GM06990 (cell line): ENCODE data around the gene HS6ST2.

Source experiments
- DNase-seq: peaks from one replicate; pipeline ENCODE4 v3.0.0-alpha.2; 2011; ENCODE audit not compliant: insufficient read length; ENCODE audit errors: extremely low read depth
- H3K27me3 ChIP-seq: replicated peaks from 2 replicates; pipeline ENCODE4 v1.6.0; 2011; ENCODE audit warnings: low read length; ENCODE audit not compliant: control insufficient read depth, insufficient read depth
- H3K36me3 ChIP-seq: 2 replicates; pipeline ENCODE4 v1.5.1; 2011; ENCODE audit warnings: low read length; ENCODE audit not compliant: control insufficient read depth, insufficient read depth
- H3K4me3 ChIP-seq: replicated peaks from 2 replicates; pipeline ENCODE4 v1.5.1; 2011; ENCODE audit warnings: low read depth, mild to moderate bottlenecking, control low read depth, low read length
- TF ChIP-seq, protein P1 (sequence below): IDR thresholded peaks from 2 replicates; pipeline ENCODE4 v1.5.1; 2011; ENCODE audit warnings: low read length, control low read depth, mild to moderate bottlenecking, inconsistent platforms; ENCODE audit not compliant: insufficient read depth, poor library complexity, severe bottlenecking

HS6ST2 gene

DNA sequence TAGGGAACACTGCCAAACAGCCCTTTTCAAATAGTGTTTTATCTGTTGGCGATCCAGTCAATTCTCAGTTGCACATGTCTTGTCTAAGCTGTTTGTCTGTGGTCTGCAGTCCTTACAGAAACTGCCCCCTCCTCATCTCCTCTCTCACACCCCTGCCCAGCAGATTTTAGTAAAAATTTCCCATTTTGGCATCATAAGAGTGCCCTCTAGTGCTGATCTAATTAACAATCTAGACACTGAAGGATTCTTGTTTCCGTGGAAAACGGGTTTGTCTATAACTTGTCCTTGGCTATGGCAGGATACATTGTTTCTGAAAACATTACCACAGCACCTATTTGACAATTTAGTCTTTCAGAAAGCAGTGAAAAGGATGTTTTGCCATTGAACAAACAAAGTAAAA is 242.4 kb downstream of the HS6ST2 start:
- no peak overlapping the region for H3K4me3 ChIP-seq
- no peak for DNase-seq
- TF ChIP-seq, protein P1, sequence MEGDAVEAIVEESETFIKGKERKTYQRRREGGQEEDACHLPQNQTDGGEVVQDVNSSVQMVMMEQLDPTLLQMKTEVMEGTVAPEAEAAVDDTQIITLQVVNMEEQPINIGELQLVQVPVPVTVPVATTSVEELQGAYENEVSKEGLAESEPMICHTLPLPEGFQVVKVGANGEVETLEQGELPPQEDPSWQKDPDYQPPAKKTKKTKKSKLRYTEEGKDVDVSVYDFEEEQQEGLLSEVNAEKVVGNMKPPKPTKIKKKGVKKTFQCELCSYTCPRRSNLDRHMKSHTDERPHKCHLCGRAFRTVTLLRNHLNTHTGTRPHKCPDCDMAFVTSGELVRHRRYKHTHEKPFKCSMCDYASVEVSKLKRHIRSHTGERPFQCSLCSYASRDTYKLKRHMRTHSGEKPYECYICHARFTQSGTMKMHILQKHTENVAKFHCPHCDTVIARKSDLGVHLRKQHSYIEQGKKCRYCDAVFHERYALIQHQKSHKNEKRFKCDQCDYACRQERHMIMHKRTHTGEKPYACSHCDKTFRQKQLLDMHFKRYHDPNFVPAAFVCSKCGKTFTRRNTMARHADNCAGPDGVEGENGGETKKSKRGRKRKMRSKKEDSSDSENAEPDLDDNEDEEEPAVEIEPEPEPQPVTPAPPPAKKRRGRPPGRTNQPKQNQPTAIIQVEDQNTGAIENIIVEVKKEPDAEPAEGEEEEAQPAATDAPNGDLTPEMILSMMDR, result peak; percentile 37
- no peaks in the 10 kb centered on the region for H3K36me3 ChIP-seq
- no peaks in the 10 kb centered on the region for H3K27me3 ChIP-seq

DNA sequence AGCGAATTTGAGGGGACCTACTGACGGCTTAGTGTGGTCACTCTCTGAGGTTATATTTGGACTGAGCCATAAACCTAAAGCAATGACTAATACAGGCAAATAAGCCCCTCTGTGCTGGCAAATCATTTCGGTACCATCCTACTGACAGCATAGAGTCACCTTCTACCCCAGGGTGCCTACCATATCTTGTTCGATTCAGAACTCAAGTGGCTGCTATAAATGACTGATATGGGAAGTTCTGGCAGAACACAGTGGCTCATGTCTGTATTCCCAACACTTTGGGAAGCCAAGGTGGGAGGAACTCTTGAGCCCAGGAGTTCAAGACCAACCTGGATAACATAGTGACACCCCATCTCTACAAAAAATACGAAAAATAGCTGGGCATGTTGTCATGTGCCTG is 243.5 kb downstream of the HS6ST2 start:
- H3K27me3 ChIP-seq, result no peaks in the 10 kb centered on the region
- TF ChIP-seq, protein P1, result no peak
- no peak for DNase-seq
- no peaks in the 10 kb centered on the region for H3K36me3 ChIP-seq
- H3K4me3 ChIP-seq, result no peak overlapping the region

DNA sequence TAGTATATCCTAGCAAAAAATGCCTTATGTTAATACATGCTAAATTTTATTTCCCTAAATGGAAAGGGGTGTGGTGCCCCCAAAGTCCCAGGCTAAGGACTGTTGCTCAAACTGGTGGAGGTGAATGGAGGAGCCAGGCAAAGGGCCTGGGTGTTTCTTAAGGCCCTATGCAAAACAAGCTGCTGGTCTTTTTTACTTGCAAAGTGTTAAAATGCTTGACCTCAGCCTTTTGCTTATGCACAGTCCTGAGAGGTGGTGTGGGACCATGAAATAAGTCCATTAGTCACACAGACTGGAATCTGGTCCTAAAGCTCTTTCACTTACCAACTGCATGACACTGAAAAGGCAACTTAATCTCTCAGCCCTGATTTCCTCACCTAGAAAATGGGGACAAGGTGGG is 246.1 kb downstream of the HS6ST2 start:
- H3K27me3 ChIP-seq, result no peaks in the 10 kb centered on the region
- no peaks in the 10 kb centered on the region for H3K36me3 ChIP-seq
- DNase-seq, result no peak
- TF ChIP-seq, protein P1, result no peak
- H3K4me3 ChIP-seq, result no peak overlapping the region

DNA sequence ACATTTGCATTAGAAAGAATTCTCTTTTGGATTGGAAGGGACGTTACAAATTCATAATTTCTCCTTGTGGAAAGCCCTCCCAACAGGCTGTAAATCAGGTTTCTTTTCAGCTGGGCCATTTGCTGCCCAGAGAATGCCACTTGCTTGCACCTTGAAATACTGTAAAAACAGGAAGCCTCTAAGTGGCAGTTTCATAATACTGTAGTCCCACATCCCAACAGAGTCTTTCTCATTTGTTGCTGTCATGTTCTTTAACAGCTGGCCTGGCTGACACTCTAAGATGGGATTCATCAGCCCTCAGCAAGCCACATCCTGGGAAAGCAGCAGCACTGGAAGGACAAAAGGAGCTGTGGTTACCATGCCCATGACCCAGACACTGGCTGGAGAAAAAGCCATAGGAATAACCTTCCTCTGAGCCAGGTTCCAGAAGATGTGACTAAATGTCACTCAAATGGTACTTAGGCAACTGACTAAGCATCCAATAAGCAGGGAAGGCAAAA is 247.7 kb downstream of the HS6ST2 start:
- TF ChIP-seq, protein P1, result no peak
- no peaks in the 10 kb centered on the region for H3K36me3 ChIP-seq
- no peaks in the 10 kb centered on the region for H3K27me3 ChIP-seq
- DNase-seq, result no peak
- H3K4me3 ChIP-seq, result no peak overlapping the region

DNA sequence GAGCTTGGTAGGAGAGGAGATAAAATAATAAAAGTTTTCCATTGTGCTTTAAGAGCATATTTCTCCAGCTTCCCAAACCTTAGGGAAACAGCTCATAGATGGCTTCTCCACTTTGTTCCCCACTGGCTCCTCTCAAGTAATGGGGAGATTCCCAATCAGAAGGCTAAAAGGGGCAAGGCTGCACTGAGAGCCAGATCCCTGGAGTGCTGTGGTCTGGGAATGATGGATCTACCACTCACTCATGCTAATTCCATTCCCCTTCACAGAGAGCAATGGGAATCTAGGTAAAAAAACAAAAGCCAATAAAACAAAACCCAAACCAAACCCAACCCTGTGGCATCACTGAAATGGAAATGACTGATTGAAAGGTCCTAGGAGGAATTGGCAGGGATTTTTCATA is 249.9 kb downstream of the HS6ST2 start:
- TF ChIP-seq, protein P1, result no peak
- H3K4me3 ChIP-seq, result no peak overlapping the region
- H3K27me3 ChIP-seq, result no peaks in the 10 kb centered on the region
- DNase-seq, result no peak
- no peaks in the 10 kb centered on the region for H3K36me3 ChIP-seq

DNA sequence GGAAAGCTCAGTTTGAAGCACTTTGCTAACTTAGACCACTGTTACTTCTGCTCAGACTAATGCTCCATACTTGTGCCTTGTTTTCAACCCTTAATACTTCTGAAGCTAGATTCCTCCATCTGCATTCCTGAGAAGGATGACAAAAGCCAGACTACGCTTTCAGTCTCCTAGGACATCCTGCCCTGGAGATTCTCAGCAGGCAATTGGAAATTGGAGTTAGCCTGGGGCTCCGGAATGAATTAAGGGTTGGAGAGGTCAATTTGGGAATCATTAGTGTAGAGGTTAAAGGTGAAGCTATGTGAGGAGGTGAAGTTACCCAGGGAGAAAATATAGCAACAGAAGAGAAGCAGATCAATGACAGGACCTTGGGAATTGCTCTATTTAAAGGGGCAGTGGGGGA is 253.7 kb downstream of the HS6ST2 start:
- Histone ChIP-seq H3K36me3 (no peaks in the 10 kb centered on the region), H3K4me3 (no peak overlapping the region), H3K27me3 (peaks cover 2% of the 10 kb centered on the region; the same call in 1 of the 2 replicates)
- DNase-seq, result no peak
- TF ChIP-seq, protein P1, result no peak
